ENCODE data around the gene NUCKS1. TPM values are rescaled to one million over a fixed set of nuclear protein-coding genes. Genes with fewer than 3 reads are reported as not detected.

Gene NUCKS1
- total and polyA plus RNA-seq, 10 of the 15 experiments (the other 5 are each of a cell fraction or from before 2014, with no cell fraction given) = 40.5 to 135 (median 55.5) TPM

- intact Hi-C loops (cut with micrococcal nuclease; ENCODE audit: unreplicated experiment) = no loop called here
- H2AFZ ChIP-seq (ENCODE audit: control insufficient read depth, low read depth, low read length) = no peak overlapping the region
- peak; percentile 46 for ATAC-seq
These were observed 44.2 kb upstream of the NUCKS1 start for GRCh38 chr1:205794011-205794730.

GRCh38 chr1:205792961-205793673 is 43.1 kb upstream of the NUCKS1 start:
- no peak for TF ChIP-seq MXI1 (IDR thresholded peaks at IDR 0.05; ENCODE audit: low read depth, low read length)
- 34% methylated on average over 6 of the region's 6 CpGs for WGBS (ENCODE audit: insufficient coverage, insufficient replicate concordance, low lambda C conversion rate, missing lambda C conversion rate)
- no peak overlapping the region for H3K9ac ChIP-seq (ENCODE audit: control insufficient read depth, insufficient read depth, low read length)
- no peak overlapping the region for H3K4me3 ChIP-seq
- no peak overlapping the region for H2AFZ ChIP-seq (ENCODE audit: control insufficient read depth, low read depth, low read length)
- H3K27ac ChIP-seq (ENCODE audit: control insufficient read depth, insufficient read depth) = no peak overlapping the region
- ChIA-PET POLR2A (no interaction called here), SMC1A (ENCODE audit: uncharacterized antibody, unreplicated experiment) (interaction anchor here (0.5 to 5.4 kb wide), 15 partner anchors 11 to 1541 kb away, joined by 3 to 104 read pairs (median 5); partner anchors contain the start of gene SLC41A1), RAD21 (ENCODE audit: unreplicated experiment) (interaction anchor here (1.1 to 6.0 kb wide), 9 partner anchors 13 to 313 kb away, joined by 3 to 121 read pairs (median 7); no protein-coding TSS in a partner anchor), CTCF (interaction anchor here (1.2 to 14.2 kb wide), 18 partner anchors 11 to 238 kb away, joined by 3 to 222 read pairs (median 10); no protein-coding TSS in a partner anchor)
- no peaks in the 10 kb centered on the region for H3K9me3 ChIP-seq (replicated peaks; ENCODE audit: control insufficient read depth, insufficient read depth, low read length)
- DNase-seq (ENCODE audit: low read depth, low spot score) = no peak
- H4K20me1 ChIP-seq (ENCODE audit: control insufficient read depth, insufficient read depth) = no peaks in the 10 kb centered on the region
- no peak for ATAC-seq
- no peaks in the 10 kb centered on the region; a peak in 1 of 4 replicates for H3K27me3 ChIP-seq (replicated peaks in 1 of 2; ENCODE audit: control insufficient read depth in 2 of 2, insufficient read depth in 2 of 2, low read length in 1 of 2)
- intact Hi-C loops (cut with micrococcal nuclease; ENCODE audit: unreplicated experiment) (loop anchor here (2.0 kb wide), 1 partner anchor 114 kb away; no protein-coding TSS in a partner anchor), in situ Hi-C loops (cut with MboI) (loop anchor here (5.0 kb wide), 3 partner anchors 119 to 314 kb away; no protein-coding TSS in a partner anchor)
- H3K36me3 ChIP-seq (ENCODE audit: control insufficient read depth in 2 of 2, insufficient read depth in 2 of 2, low read length in 1 of 2) = no peaks in the 10 kb centered on the region
- H3K4me2 ChIP-seq (ENCODE audit: control insufficient read depth, insufficient read depth) = no peak overlapping the region
- BruUV-seq (replicated peaks) = no TSS peak
- peaks cover 7% of the 10 kb centered on the region for H3K4me1 ChIP-seq (ENCODE audit: control insufficient read depth, insufficient read depth, low read length)
- FAIRE-seq = no peak
- no peaks in the 10 kb centered on the region for H3K79me2 ChIP-seq (ENCODE audit: control insufficient read depth, insufficient read depth, low read length)

More at GRCh38 chr1:205794011-205794730, 44.2 kb upstream of the NUCKS1 start:
- WGBS (ENCODE audit: insufficient coverage, insufficient replicate concordance, low lambda C conversion rate, missing lambda C conversion rate) = 64% methylated on average over 5 of the region's 5 CpGs
- no peaks in the 10 kb centered on the region for H3K36me3 ChIP-seq (ENCODE audit: control insufficient read depth in 2 of 2, insufficient read depth in 2 of 2, low read length in 1 of 2)
- no peak for DNase-seq (ENCODE audit: low read depth, low spot score)
- H3K27ac ChIP-seq (ENCODE audit: control insufficient read depth, insufficient read depth) = no peak overlapping the region
- ChIA-PET POLR2A (interaction anchor here (0.6 to 0.8 kb wide), 2 partner anchors 51 to 149 kb away, joined by 3 to 5 read pairs; no protein-coding TSS in a partner anchor), CTCF (interaction anchor here (1.1 to 14.2 kb wide), 12 partner anchors 8 to 188 kb away, joined by 3 to 222 read pairs (median 7); no protein-coding TSS in a partner anchor), RAD21 (ENCODE audit: unreplicated experiment) (interaction anchor here (0.9 to 6.0 kb wide), 6 partner anchors 114 to 184 kb away, joined by 3 to 121 read pairs (median 6); no protein-coding TSS in a partner anchor), SMC1A (ENCODE audit: uncharacterized antibody, unreplicated experiment) (interaction anchor here (1.2 to 5.4 kb wide), 9 partner anchors 16 to 312 kb away, joined by 3 to 104 read pairs (median 5); partner anchors contain the start of gene SLC41A1)
- no peak for FAIRE-seq
- H3K79me2 ChIP-seq (ENCODE audit: control insufficient read depth, insufficient read depth, low read length) = no peaks in the 10 kb centered on the region
- H3K27me3 ChIP-seq (replicated peaks in 1 of 2; ENCODE audit: control insufficient read depth in 2 of 2, insufficient read depth in 2 of 2, low read length in 1 of 2) = no peaks in the 10 kb centered on the region; a peak in 1 of 4 replicates
- in situ Hi-C loops (cut with MboI) = loop anchor here (5.0 kb wide), 3 partner anchors 118 to 313 kb away; no protein-coding TSS in a partner anchor
- TF ChIP-seq SUZ12 (IDR thresholded peaks at IDR 0.05; ENCODE audit: unreplicated experiment) = no peak
- 0 out of 3 replicates have a peak, but pooled peaks have one; percentile 34 for TF ChIP-seq POU2F2 (IDR thresholded peaks at IDR 0.05; ENCODE audit: borderline replicate concordance, low read depth, low read length)
- BruUV-seq (replicated peaks) = no TSS peak
- peaks cover 7% of the 10 kb centered on the region for H3K4me1 ChIP-seq (ENCODE audit: control insufficient read depth, insufficient read depth, low read length)
- no peak overlapping the region for H3K4me3 ChIP-seq
- no peak overlapping the region for H3K4me2 ChIP-seq (ENCODE audit: control insufficient read depth, insufficient read depth)
- no peaks in the 10 kb centered on the region for H3K9me3 ChIP-seq (replicated peaks; ENCODE audit: control insufficient read depth, insufficient read depth, low read length)
- no peak overlapping the region for H3K9ac ChIP-seq (ENCODE audit: control insufficient read depth, insufficient read depth, low read length)
- H4K20me1 ChIP-seq (ENCODE audit: control insufficient read depth, insufficient read depth) = no peaks in the 10 kb centered on the region

Data from GM12878 (cell line).